HepG2 (cell line): Measurements from ENCODE around the gene LDLRAD4. TPM values are rescaled to one million over a fixed set of nuclear protein-coding genes. Genes with fewer than 3 reads are reported as not detected.

Source experiments
- ATAC-seq: fragments of 200-7000 bp; cut with Tn5 transposase; 3 replicates; pipeline ENCODE4 v1.9.1; 2020; ENCODE audit warnings: mild to moderate bottlenecking, moderate library complexity
- BruUV-seq: library from RNA; stranded (reverse); fragments of 400-500 nt; replicated peaks from 2 replicates; lab custom pipeline; 2021; lab: Mats Ljungman, UMichigan
- CTCF ChIA-PET: fragments of 300-600 bp; formaldehyde crosslinking; extraction: SDS; loops from one replicate; lab custom pipeline; 2021; ENCODE audit warnings: low total read pairs, inconsistent platforms, low intra/inter-chr PET ratio; lab: Yijun Ruan, JAX
- POLR2A ChIA-PET: fragments of 350-600 bp; sonication (Branson Sonifier 250); formaldehyde crosslinking; loops from one replicate; lab custom pipeline; 2020; ENCODE audit warnings: antibody characterized with exemption, inconsistent platforms; lab: Yijun Ruan, JAX
- DNase-seq: peaks from one replicate; pipeline ENCODE4 v3.0.0-alpha.2; 2015; ENCODE audit warnings: low spot score
- FAIRE-seq: peaks from 3 replicates; lab custom pipeline; 2011; peaks lifted over from hg19 to GRCh38; lab: Jason Lieb, UNC
- H2AFZ ChIP-seq: one replicate; pipeline ENCODE4 v1.6.1; 2011; ENCODE audit warnings: low read length, inconsistent platforms
- H3K27ac ChIP-seq: fragments of 300-600 bp; 3 replicates; pipeline ENCODE4 v1.8.0; 2011; ENCODE audit warnings: mixed run types, mild to moderate bottlenecking, mixed read lengths, low read length, inconsistent platforms; ENCODE audit not compliant: insufficient read depth; ENCODE audit errors: extremely low read length
- H3K27me3 ChIP-seq, 2 experiments: fragments of 200-600 bp in 1 of 2; 2 replicates in 1 of 2; 3 replicates in 1 of 2; pipeline versions ENCODE4 v1.6.0 to v1.8.0; 2011; ENCODE audit warnings: low read length in 2 of 2, mild to moderate bottlenecking in 2 of 2, moderate library complexity in 2 of 2, inconsistent platforms in 1 of 2; ENCODE audit not compliant: insufficient read depth in 2 of 2, control insufficient read depth in 1 of 2
- H3K36me3 ChIP-seq, 2 experiments: fragments of 200-600 bp in 1 of 2; replicated peaks in 1 of 2; 2 replicates in 1 of 2; 3 replicates in 1 of 2; pipeline versions ENCODE4 v1.5.1 to v1.8.0; 2011; ENCODE audit warnings: low read length in 2 of 2, inconsistent platforms in 1 of 2; ENCODE audit not compliant: insufficient read depth in 2 of 2, control insufficient read depth in 1 of 2
- H3K4me1 ChIP-seq: 2 replicates; pipeline ENCODE4 v1.5.1; 2012; ENCODE audit warnings: low read length, inconsistent platforms; ENCODE audit not compliant: insufficient read depth
- H3K4me2 ChIP-seq: 2 replicates; pipeline ENCODE4 v1.6.0; 2011; ENCODE audit warnings: low read depth, low read length, inconsistent platforms
- H3K4me3 ChIP-seq, 3 experiments: fragments of 200-600 bp in 1 of 3; sonication (generic), shearing (Covaris generic) in 1 of 3; replicated peaks in 1 of 3; 2 replicates each; pipeline ENCODE4 v1.5.1; 2011 to 2016; ENCODE audit warnings: low read length in 3 of 3, inconsistent platforms in 2 of 3, low read depth in 2 of 3, mild to moderate bottlenecking in 2 of 3, control low read depth in 1 of 3, mixed read lengths in 1 of 3; ENCODE audit not compliant: insufficient read depth in 1 of 3
- H3K79me2 ChIP-seq: one replicate; pipeline ENCODE4 v1.6.1; 2011; ENCODE audit warnings: low read length, inconsistent platforms; ENCODE audit not compliant: insufficient read depth
- H3K9ac ChIP-seq: 2 replicates; pipeline ENCODE4 v1.6.0; 2011; ENCODE audit warnings: mild to moderate bottlenecking, low read depth, low read length, inconsistent platforms; ENCODE audit not compliant: insufficient read depth
- H3K9me3 ChIP-seq: 2 replicates; pipeline ENCODE4 v1.5.1; 2012; ENCODE audit warnings: mild to moderate bottlenecking, low read length
- H4K20me1 ChIP-seq: 2 replicates; pipeline ENCODE4 v1.6.0; 2011; ENCODE audit warnings: inconsistent platforms, mild to moderate bottlenecking, low read length, moderate library complexity; ENCODE audit not compliant: insufficient read depth
- NR1H2 ChIP-seq: sonication (generic); formaldehyde crosslinking; IDR thresholded peaks from 2 replicates; pipeline ENCODE4 v1.8.1; 2022; ENCODE audit warnings: low read depth, missing genetic modification reagents, borderline replicate concordance
- NR2F2 ChIP-seq: IDR thresholded peaks from 2 replicates; pipeline ENCODE4 v1.6.1; 2012; ENCODE audit warnings: low read depth, inconsistent platforms, borderline replicate concordance
- SMARCC2 ChIP-seq: fragments of 450-650 bp; IDR thresholded peaks from 2 replicates; pipeline ENCODE4 v1.6.1; 2017; ENCODE audit warnings: antibody characterized with exemption, mild to moderate bottlenecking
- SMYD3 ChIP-seq: sonication (generic); formaldehyde crosslinking; IDR thresholded peaks from 2 replicates; pipeline ENCODE4 v1.8.1; 2023; ENCODE audit warnings: mild to moderate bottlenecking, missing genetic modification reagents
- STAT6 ChIP-seq: sonication (generic); formaldehyde crosslinking; IDR thresholded peaks from 2 replicates; pipeline ENCODE4 v1.4.0; 2020; ENCODE audit warnings: missing genetic modification reagents, mild to moderate bottlenecking, borderline replicate concordance
- TFE3 ChIP-seq: IDR thresholded peaks from 2 replicates; pipeline ENCODE4 v1.6.1; 2016
- THAP8 ChIP-seq: sonication (generic); formaldehyde crosslinking; IDR thresholded peaks from 2 replicates; pipeline ENCODE4 v1.5.1; 2020; ENCODE audit warnings: missing genetic modification reagents, mild to moderate bottlenecking, borderline replicate concordance
- ZBTB1 ChIP-seq: sonication (generic); formaldehyde crosslinking; IDR thresholded peaks from 2 replicates; pipeline ENCODE4 v1.4.0; 2020; ENCODE audit warnings: missing genetic modification reagents, borderline replicate concordance
- ZBTB43 ChIP-seq: sonication (generic); formaldehyde crosslinking; conservative IDR thresholded peaks from 2 replicates; pipeline ENCODE4 v1.4.0; 2020; ENCODE audit warnings: missing genetic modification reagents
- ZNF446 ChIP-seq: sonication (generic); formaldehyde crosslinking; IDR thresholded peaks from 2 replicates; pipeline ENCODE4 v1.5.0; 2020; ENCODE audit warnings: mild to moderate bottlenecking, missing genetic modification reagents
- ZSCAN30 ChIP-seq: sonication (generic); formaldehyde crosslinking; IDR thresholded peaks from 2 replicates; pipeline ENCODE4 v1.5.0; 2020; ENCODE audit warnings: mild to moderate bottlenecking, missing genetic modification reagents
- WGBS: methylation state at CpG from one replicate; pipeline ENCODE4 v1.1.6; 2017; ENCODE audit warnings: low lambda C conversion rate; 5-methylcytosine and 5-hydroxymethylcytosine counted together
- in situ Hi-C: cut with HindIII; loops from 2 replicates; pipeline ENCODE4 v1.10.0; 2017; ENCODE audit warnings: low pct_unique_long_range_greater_than_20kb; ENCODE audit not compliant: extremely low pct_ligation_motif_present
- intact Hi-C: fragments of 100-400 bp; cut with micrococcal nuclease; formaldehyde crosslinking; loops from one replicate; pipeline ENCODE4 v1.10.0; 2022; ENCODE audit not compliant: unreplicated experiment
- polyA plus RNA-seq, 8 experiments: library from polyadenylated mRNA; depleted of rRNA in 3 of 8; stranded (reverse) in 7 of 8; unstranded in 1 of 8; fragments of >200 nt; fragmentation: Illumina TruSeq in 4 of 8; extraction: Trizol in 4 of 8; gene quantifications; 2 replicates each; pipeline versions ENCODE4 v1.2.1 to v1.2.3, GENCODE V29; 2011 to 2016; ENCODE audit warnings: low read depth in 4 of 8, missing spikeins in 1 of 8, mixed read lengths in 1 of 8; ENCODE audit not compliant: insufficient read depth in 1 of 8
- total RNA-seq, 5 experiments: library from RNA; depleted of rRNA; stranded (reverse); fragments of >200 nt; fragmentation: Illumina TruSeq; extraction: Trizol; gene quantifications; 2 replicates each; pipeline ENCODE4 v1.2.3, GENCODE V29; 2016; ENCODE audit warnings: low read depth in 1 of 5

Gene LDLRAD4
- total and polyA plus RNA-seq, 2 of the 13 experiments (the other 11 are each of a cell fraction or from before 2014, with no cell fraction given), result 13.6 to 20.9 TPM

GRCh38 chr18:13435586-13436333, 217.2 kb downstream of the LDLRAD4 start:
- CTCF ChIA-PET, result no interaction called here
- WGBS, result 96% methylated on average over 7 of the region's 7 CpGs
- FAIRE-seq (no peak), ATAC-seq (no peak), DNase-seq (no peak)
- H3K79me2 ChIP-seq, result no peaks in the 10 kb centered on the region
- peaks cover 0 to 5% of the 10 kb centered on the region in 2 experiments; a peak in 1 of 5 replicates for H3K36me3 ChIP-seq
- no peak overlapping the region for H3K4me3 ChIP-seq
- in situ Hi-C loops, result no loop called here
- H3K9ac ChIP-seq, result no peak overlapping the region
- intact Hi-C loops, result no loop called here
- no peaks in the 10 kb centered on the region for H3K27me3 ChIP-seq
- H3K4me2 ChIP-seq, result no peak overlapping the region
- TF ChIP-seq NR2F2, result no peak
- no peaks in the 10 kb centered on the region for H4K20me1 ChIP-seq
- no peaks in the 10 kb centered on the region for H3K9me3 ChIP-seq
- no peak overlapping the region for H3K27ac ChIP-seq
- no peak overlapping the region for H2AFZ ChIP-seq
- POLR2A ChIA-PET, result no interaction called here
- no TSS peak for BruUV-seq
- peaks cover 18% of the 10 kb centered on the region for H3K4me1 ChIP-seq

- H3K27ac ChIP-seq, result no peak overlapping the region
- H3K79me2 ChIP-seq, result no peaks in the 10 kb centered on the region
- no TSS peak for BruUV-seq
- H3K4me1 ChIP-seq, result peaks cover 20% of the 10 kb centered on the region
- ChIA-PET POLR2A (no interaction called here), CTCF (no interaction called here)
- 98% methylated on average over 8 of the region's 8 CpGs for WGBS
- in situ Hi-C loops (no loop called here), intact Hi-C loops (no loop called here)
- no peaks in the 10 kb centered on the region for H3K9me3 ChIP-seq
- no peak overlapping the region for H3K4me2 ChIP-seq
- no peak overlapping the region for H2AFZ ChIP-seq
- H3K4me3 ChIP-seq, result no peak overlapping the region
- no peak for FAIRE-seq
- H3K9ac ChIP-seq, result no peak overlapping the region
- H4K20me1 ChIP-seq, result no peaks in the 10 kb centered on the region
- H3K36me3 ChIP-seq, result peaks cover 0 to 5% of the 10 kb centered on the region in 2 experiments; a peak in 1 of 5 replicates
- DNase-seq, result no peak
- H3K27me3 ChIP-seq, result no peaks in the 10 kb centered on the region
- ATAC-seq, result no peak
- no peak for TF ChIP-seq NR1H2 (CRISPR knock-in tag)
- no peak for TF ChIP-seq ZSCAN30 (CRISPR knock-in tag)
- no peak for TF ChIP-seq ZBTB43 (CRISPR knock-in tag)
- no peak for TF ChIP-seq TFE3 (CRISPR knock-in tag)
- TF ChIP-seq STAT6, result no peak
- no peak for TF ChIP-seq ZBTB1 (CRISPR knock-in tag)
- TF ChIP-seq THAP8 (CRISPR knock-in tag), result no peak
- no peak for TF ChIP-seq ZNF446
- no peak for TF ChIP-seq SMYD3 (CRISPR knock-in tag)
- TF ChIP-seq SMARCC2, result no peak
These were observed 218.0 kb downstream of the LDLRAD4 start for GRCh38 chr18:13436576-13436975.
